ENCODE data around the gene TBX2. TPM values are rescaled to one million over a fixed set of nuclear protein-coding genes. Genes with fewer than 3 reads are reported as not detected.

Gene TBX2
- total RNA-seq, 4 donors from 2014 or later: 2.2 to 3.1 (median 2.8) TPM

DNA sequence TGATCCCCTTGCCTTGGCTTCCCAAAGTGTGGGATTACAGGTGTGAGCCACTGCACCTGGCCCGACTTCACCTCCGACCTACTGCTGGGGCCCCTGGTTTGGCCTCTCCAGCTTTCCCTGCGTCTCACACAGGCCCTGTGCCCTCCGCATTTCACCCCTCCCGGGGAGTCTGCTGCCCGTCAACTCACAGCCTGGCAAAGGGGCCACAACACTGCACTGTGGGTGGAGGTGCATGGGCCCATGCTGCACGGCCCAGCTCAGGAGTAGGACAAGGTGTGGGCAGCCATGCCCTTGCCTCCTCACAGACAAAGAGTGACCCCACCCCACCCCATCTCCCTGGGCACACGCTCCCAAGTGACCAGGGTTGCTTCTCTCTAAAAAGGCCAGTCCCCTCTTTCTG, 12.6 kb upstream of the TBX2 start:
- 100% methylated on average over 7 of the region's 8 CpGs for WGBS
- Histone ChIP-seq H3K36me3 (no peaks in the 10 kb centered on the region), H3K27me3 (no peaks in the 10 kb centered on the region), H3K27ac (no peak overlapping the region), H3K9me3 (no peaks in the 10 kb centered on the region), H3K4me3 (no peak overlapping the region), H3K4me1 (peaks cover 6% of the 10 kb centered on the region)
- DNase-seq (ENCODE audit: low spot score in 2 of 2): no peak
- no peak for TF ChIP-seq EP300 (IDR thresholded peaks at IDR 0.05)
- TF ChIP-seq POLR2A (IDR thresholded peaks at IDR 0.05): no peak
- TF ChIP-seq, protein P1, sequence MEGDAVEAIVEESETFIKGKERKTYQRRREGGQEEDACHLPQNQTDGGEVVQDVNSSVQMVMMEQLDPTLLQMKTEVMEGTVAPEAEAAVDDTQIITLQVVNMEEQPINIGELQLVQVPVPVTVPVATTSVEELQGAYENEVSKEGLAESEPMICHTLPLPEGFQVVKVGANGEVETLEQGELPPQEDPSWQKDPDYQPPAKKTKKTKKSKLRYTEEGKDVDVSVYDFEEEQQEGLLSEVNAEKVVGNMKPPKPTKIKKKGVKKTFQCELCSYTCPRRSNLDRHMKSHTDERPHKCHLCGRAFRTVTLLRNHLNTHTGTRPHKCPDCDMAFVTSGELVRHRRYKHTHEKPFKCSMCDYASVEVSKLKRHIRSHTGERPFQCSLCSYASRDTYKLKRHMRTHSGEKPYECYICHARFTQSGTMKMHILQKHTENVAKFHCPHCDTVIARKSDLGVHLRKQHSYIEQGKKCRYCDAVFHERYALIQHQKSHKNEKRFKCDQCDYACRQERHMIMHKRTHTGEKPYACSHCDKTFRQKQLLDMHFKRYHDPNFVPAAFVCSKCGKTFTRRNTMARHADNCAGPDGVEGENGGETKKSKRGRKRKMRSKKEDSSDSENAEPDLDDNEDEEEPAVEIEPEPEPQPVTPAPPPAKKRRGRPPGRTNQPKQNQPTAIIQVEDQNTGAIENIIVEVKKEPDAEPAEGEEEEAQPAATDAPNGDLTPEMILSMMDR (IDR thresholded peaks at IDR 0.05): no peak
- no peak for TF ChIP-seq POLR2AphosphoS5 (IDR thresholded peaks at IDR 0.05)

DNA sequence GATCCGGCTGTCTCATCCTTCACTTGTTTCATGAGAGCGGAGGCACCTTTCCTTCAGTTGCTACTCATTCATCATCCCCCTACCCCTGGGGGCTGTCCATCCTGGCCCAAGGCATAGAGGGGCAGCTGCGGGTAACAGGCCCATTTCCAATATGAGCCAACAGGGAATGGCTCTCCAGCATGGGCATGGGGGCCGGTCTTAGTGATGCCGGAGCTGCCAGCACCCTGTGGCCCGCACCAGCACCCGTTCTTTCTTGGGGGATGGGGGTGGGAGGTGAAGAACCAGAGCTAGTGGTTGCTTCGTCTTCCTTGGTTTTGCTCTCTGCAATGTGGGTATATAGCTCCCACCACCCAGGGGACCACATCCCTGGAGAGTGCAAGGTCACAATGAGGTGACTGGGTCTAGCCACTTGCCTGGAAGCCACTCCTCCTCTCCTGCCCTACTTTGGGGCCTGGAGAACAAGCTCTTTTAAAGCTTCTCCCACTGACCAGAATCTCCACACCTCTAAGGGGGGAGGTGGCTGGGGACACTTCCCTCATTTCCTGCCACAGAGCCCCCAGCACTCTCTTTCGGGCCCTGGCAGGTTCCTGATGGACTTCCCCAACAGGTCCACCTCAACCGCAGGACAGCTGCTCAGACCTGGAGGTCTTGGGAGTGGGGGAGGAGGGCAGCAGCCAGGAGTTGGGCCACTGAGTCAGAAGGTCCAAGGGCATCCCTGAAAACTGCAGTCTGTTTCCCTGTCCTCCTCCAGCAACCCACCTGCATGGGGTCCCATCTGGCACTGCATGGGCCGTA, 11.9 kb upstream of the TBX2 start:
- H3K4me3 ChIP-seq: no peak overlapping the region
- H3K27ac ChIP-seq: no peak overlapping the region
- no peaks in the 10 kb centered on the region for H3K27me3 ChIP-seq
- TF ChIP-seq EP300 (IDR thresholded peaks at IDR 0.05) (no peak), POLR2AphosphoS5 (IDR thresholded peaks at IDR 0.05) (no peak), POLR2A (IDR thresholded peaks at IDR 0.05) (no peak)
- TF ChIP-seq, protein P1 (IDR thresholded peaks at IDR 0.05): no peak
- 88% methylated on average over 10 of the region's 11 CpGs for WGBS
- H3K9me3 ChIP-seq: no peaks in the 10 kb centered on the region
- H3K36me3 ChIP-seq: no peaks in the 10 kb centered on the region
- DNase-seq (ENCODE audit: low spot score in 2 of 2): no peak
- H3K4me1 ChIP-seq: peaks cover 6% of the 10 kb centered on the region

DNA sequence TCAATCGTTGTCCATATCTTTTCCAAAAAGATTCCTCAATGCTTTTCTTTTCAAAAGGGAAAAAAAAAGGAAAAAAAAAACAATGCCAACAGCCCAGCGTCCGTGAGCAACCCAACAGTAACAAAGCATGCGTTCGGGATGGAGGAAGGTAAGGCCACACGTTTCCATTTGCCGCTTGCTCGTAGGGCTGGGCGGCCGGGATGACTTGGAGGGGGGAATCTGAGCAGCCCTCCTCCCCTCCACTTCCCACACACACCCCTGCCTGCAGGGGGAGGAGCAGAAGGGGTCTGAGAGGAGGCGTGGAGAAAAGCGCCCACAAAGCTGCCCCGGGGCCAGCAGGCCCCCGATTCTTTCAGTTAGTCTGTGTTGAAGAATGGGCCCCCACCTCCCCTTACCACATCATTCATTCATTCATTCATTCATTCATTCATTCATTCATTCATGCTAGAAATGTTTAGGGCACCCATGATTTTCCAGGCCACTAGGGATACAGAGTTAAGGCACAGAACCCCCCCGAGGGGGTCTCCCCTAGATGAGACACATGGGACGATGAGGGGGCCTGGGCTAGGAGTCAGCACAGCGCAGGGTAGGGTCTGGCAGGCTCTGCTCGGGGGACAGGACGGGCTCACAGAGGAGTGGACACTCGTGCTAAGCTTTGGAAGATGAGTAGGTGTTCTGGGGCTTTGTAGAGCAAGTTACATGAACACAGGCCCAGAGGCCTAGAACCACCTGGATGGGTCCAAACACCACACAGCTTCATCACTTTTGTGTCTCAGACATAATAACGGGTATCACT, 10.9 kb upstream of the TBX2 start:
- DNase-seq (ENCODE audit: low spot score in 2 of 2): no peak
- H3K36me3 ChIP-seq: no peaks in the 10 kb centered on the region
- H3K27me3 ChIP-seq: no peaks in the 10 kb centered on the region
- TF ChIP-seq POLR2A (IDR thresholded peaks at IDR 0.05): no peak
- TF ChIP-seq EP300 (IDR thresholded peaks at IDR 0.05): no peak
- TF ChIP-seq POLR2AphosphoS5 (IDR thresholded peaks at IDR 0.05): no peak
- TF ChIP-seq, protein P1 (IDR thresholded peaks at IDR 0.05): no peak
- H3K9me3 ChIP-seq: no peaks in the 10 kb centered on the region
- H3K4me1 ChIP-seq: peaks cover 6% of the 10 kb centered on the region
- no peak overlapping the region for H3K27ac ChIP-seq
- WGBS: 92% methylated on average over 19 of the region's 21 CpGs
- no peak overlapping the region for H3K4me3 ChIP-seq

DNA sequence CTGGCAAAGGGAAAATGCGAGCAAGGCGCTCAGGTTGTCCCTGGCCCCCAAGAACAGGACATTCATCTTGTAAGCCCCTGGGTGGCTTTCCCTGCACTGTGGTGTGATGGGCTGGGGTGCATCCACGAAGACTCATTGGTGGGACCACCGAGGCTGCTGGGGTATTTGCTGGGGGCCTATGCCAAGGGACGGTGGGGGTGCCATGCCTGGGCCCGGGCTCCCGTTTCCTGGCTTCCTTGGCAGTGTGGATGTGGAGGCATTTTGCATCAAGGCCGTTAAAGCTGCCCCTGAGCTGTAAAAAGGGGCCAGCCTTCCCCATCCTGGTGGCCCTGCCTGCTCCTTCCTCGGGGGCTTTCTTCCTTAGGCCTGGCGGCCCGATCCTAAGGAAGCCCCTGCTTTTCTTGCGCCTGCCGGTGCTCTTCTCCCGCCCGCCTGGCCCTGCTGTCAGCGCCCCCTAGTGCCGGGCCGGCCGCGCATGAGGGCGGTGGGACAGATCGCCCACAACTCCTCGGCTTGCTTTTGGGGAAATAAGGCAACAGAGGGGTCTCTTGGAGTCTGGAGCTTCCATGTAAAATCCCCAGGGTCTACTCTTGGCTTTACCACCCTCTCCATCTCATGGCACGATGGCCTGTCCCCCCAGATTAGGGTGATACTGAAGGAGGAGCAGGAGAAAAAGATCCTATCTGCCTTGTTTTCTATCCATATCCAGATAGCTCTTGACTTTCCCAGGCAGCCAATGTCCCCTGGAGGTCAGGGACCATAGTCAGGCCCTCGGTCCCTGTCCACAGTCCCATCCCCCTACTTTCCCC, 9.8 kb upstream of the TBX2 start:
- Histone ChIP-seq H3K27ac (no peak overlapping the region), H3K36me3 (no peaks in the 10 kb centered on the region), H3K4me3 (no peak overlapping the region), H3K4me1 (peaks cover 6% of the 10 kb centered on the region), H3K9me3 (no peaks in the 10 kb centered on the region), H3K27me3 (no peaks in the 10 kb centered on the region)
- DNase-seq (ENCODE audit: low spot score in 2 of 2): no peak
- TF ChIP-seq, protein P1 (IDR thresholded peaks at IDR 0.05): peak; percentile 29 to 86
- TF ChIP-seq EP300 (IDR thresholded peaks at IDR 0.05): no peak
- 23% methylated on average over 21 of the region's 25 CpGs for WGBS

Data from suprapubic skin (tissue), 4 donors.